BLaER1 (cell line): ENCODE data around the gene COL1A1.

Experiments
- H3K27ac ChIP-seq: shearing (Covaris generic); formaldehyde crosslinking; 2 replicates; pipeline ENCODE4 v1.8.1; 2022
- H3K27me3 ChIP-seq: shearing (Covaris generic); formaldehyde crosslinking; 2 replicates; pipeline ENCODE4 v1.8.1; 2022
- H3K36me3 ChIP-seq: shearing (Covaris generic); formaldehyde crosslinking; 2 replicates; pipeline ENCODE4 v1.8.1; 2022
- H3K4me1 ChIP-seq: shearing (Covaris generic); formaldehyde crosslinking; 2 replicates; pipeline ENCODE4 v1.8.1; 2022
- H3K4me2 ChIP-seq: shearing (Covaris generic); formaldehyde crosslinking; 2 replicates; pipeline ENCODE4 v1.8.1; 2022
- H3K4me3 ChIP-seq: shearing (Covaris generic); formaldehyde crosslinking; 2 replicates; pipeline ENCODE4 v1.8.1; 2022
- H3K9ac ChIP-seq: shearing (Covaris generic); formaldehyde crosslinking; 2 replicates; pipeline ENCODE4 v1.8.1; 2022
- H3K9me3 ChIP-seq: shearing (Covaris generic); formaldehyde crosslinking; 2 replicates; pipeline ENCODE4 v1.8.1; 2022
- H4K20me1 ChIP-seq: shearing (Covaris generic); formaldehyde crosslinking; 2 replicates; pipeline ENCODE4 v1.8.1; 2022
- Cebpa-rat ChIP-seq: shearing (Covaris generic); IDR thresholded peaks from 2 replicates; pipeline ENCODE4 v1.8.1; 2022

The COL1A1 gene

GRCh38 chr17:50174444-50174843 is 27.0 kb downstream of the COL1A1 start:
- H3K4me2 ChIP-seq: no peak overlapping the region
- H3K27ac ChIP-seq: no peak overlapping the region
- H3K4me3 ChIP-seq: no peak overlapping the region
- H3K9ac ChIP-seq: no peak overlapping the region
- H3K27me3 ChIP-seq: no peaks in the 10 kb centered on the region
- H3K9me3 ChIP-seq: no peaks in the 10 kb centered on the region
- H3K36me3 ChIP-seq: no peaks in the 10 kb centered on the region
- no peaks in the 10 kb centered on the region for H4K20me1 ChIP-seq
- peaks cover 49% of the 10 kb centered on the region for H3K4me1 ChIP-seq
- no peak for TF ChIP-seq Cebpa-rat

GRCh38 chr17:50173335-50173941 is 28.0 kb downstream of the COL1A1 start:
- H4K20me1 ChIP-seq: no peaks in the 10 kb centered on the region
- TF ChIP-seq Cebpa-rat: no peak
- H3K4me3 ChIP-seq: no peak overlapping the region
- H3K27me3 ChIP-seq: no peaks in the 10 kb centered on the region
- H3K9ac ChIP-seq: peak overlapping the region; percentile 26; the same call in 1 of the 2 replicates
- H3K9me3 ChIP-seq: no peaks in the 10 kb centered on the region
- no peaks in the 10 kb centered on the region for H3K36me3 ChIP-seq
- peaks cover 47% of the 10 kb centered on the region for H3K4me1 ChIP-seq
- peak overlapping the region; percentile 23 for H3K4me2 ChIP-seq
- no peak overlapping the region for H3K27ac ChIP-seq

GRCh38 chr17:50172936-50173334 is 28.5 kb downstream of the COL1A1 start:
- Histone ChIP-seq H3K27me3 (no peaks in the 10 kb centered on the region), H3K9me3 (no peaks in the 10 kb centered on the region), H3K4me3 (no peak overlapping the region), H4K20me1 (no peaks in the 10 kb centered on the region), H3K36me3 (no peaks in the 10 kb centered on the region), H3K4me2 (peak overlapping the region; percentile 30), H3K4me1 (peaks cover 46% of the 10 kb centered on the region), H3K9ac (peak overlapping the region; percentile 26), H3K27ac (no peak overlapping the region)
- TF ChIP-seq Cebpa-rat: no peak

- no peaks in the 10 kb centered on the region for H3K9me3 ChIP-seq
- H3K36me3 ChIP-seq: no peaks in the 10 kb centered on the region
- no peaks in the 10 kb centered on the region for H4K20me1 ChIP-seq
- no peak for TF ChIP-seq Cebpa-rat
- H3K4me2 ChIP-seq: peak overlapping the region; percentile 30
- H3K27ac ChIP-seq: no peak overlapping the region
- H3K4me1 ChIP-seq: peaks cover 44% of the 10 kb centered on the region
- H3K27me3 ChIP-seq: no peaks in the 10 kb centered on the region
- no peak overlapping the region for H3K9ac ChIP-seq
- no peak overlapping the region for H3K4me3 ChIP-seq
Measured at GRCh38 chr17:50172130-50172529, 29.3 kb downstream of the COL1A1 start.

GRCh38 chr17:50171371-50172071 is 29.9 kb downstream of the COL1A1 start:
- no peaks in the 10 kb centered on the region for H3K27me3 ChIP-seq
- no peak overlapping the region for H3K4me2 ChIP-seq
- H3K9me3 ChIP-seq: no peaks in the 10 kb centered on the region
- no peaks in the 10 kb centered on the region for H3K36me3 ChIP-seq
- no peak overlapping the region for H3K27ac ChIP-seq
- no peak for TF ChIP-seq Cebpa-rat
- no peak overlapping the region for H3K9ac ChIP-seq
- no peaks in the 10 kb centered on the region for H4K20me1 ChIP-seq
- peaks cover 41% of the 10 kb centered on the region for H3K4me1 ChIP-seq
- H3K4me3 ChIP-seq: no peak overlapping the region

DNA sequence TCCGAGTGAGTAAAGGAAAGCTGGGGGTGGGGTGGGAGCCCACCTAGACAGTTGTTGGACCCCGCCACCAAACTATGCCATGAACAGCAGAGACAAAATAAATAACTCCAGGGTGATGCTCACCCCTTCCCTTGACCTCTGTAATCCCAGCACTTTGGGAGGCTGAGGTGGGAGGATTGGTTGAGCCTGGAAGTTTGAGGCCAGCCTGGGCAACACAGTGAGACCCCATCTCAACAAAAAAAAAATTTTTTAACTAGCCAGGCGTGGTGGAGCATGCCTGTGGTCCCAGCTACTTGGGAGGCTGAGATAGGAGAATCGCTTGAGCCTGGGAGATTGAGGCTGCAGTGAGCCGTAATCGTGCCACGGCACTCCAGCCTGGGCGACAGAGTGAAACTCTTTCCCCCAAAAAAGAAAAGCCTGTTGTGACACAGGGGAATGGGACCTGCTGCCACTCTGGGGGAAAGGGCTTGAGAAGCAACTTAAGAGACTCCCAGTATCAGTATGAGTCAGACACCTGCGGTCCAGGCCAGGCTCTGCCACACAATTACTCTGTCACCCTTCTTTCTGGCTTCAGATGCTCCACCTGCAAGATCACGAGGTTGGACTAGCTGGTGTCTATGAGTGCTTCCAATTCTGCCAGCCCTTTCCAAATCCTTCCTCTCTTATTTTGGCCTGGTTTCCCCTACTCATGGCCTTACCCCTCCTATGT is 30.6 kb downstream of the COL1A1 start:
- H3K4me3 ChIP-seq: no peak overlapping the region
- TF ChIP-seq Cebpa-rat: no peak
- H3K27me3 ChIP-seq: no peaks in the 10 kb centered on the region
- H4K20me1 ChIP-seq: no peaks in the 10 kb centered on the region
- H3K9me3 ChIP-seq: no peaks in the 10 kb centered on the region
- H3K27ac ChIP-seq: no peak overlapping the region
- no peaks in the 10 kb centered on the region for H3K36me3 ChIP-seq
- peaks cover 44% of the 10 kb centered on the region for H3K4me1 ChIP-seq
- H3K9ac ChIP-seq: no peak overlapping the region
- no peak overlapping the region for H3K4me2 ChIP-seq

DNA sequence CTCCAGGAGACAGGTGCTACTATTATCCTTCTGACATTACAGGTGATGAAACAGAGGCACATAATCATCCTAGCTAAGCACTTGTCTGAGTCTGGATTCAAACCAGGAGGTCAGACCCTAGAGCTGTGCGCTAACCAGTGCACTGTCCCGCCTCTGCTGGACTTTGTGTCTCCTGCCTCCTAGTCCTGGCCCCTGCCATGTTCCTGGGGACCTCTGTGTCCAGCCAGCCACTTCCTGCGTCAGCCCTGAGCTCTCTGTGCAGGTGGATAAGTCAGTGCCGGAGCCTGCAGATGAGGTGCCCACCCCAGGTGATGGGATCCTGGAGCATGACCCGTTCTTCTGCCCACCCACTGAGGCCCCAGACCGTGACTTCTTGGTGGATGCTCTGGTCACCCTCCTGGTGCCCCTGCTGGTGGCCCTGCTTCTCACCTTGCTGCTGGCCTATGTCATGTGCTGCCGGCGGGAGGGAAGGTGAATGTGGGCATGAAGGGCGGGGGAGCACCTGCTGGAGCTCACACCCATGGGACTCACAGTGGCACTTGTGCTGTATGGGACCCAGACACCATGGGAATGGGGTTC is 31.5 kb downstream of the COL1A1 start:
- H3K4me2 ChIP-seq: no peak overlapping the region
- no peak overlapping the region for H3K4me3 ChIP-seq
- TF ChIP-seq Cebpa-rat: no peak
- H3K9me3 ChIP-seq: no peaks in the 10 kb centered on the region
- H3K27me3 ChIP-seq: no peaks in the 10 kb centered on the region
- H4K20me1 ChIP-seq: no peaks in the 10 kb centered on the region
- no peak overlapping the region for H3K9ac ChIP-seq
- H3K36me3 ChIP-seq: no peaks in the 10 kb centered on the region
- H3K4me1 ChIP-seq: peaks cover 44% of the 10 kb centered on the region
- no peak overlapping the region for H3K27ac ChIP-seq

- H3K36me3 ChIP-seq: no peaks in the 10 kb centered on the region
- peak overlapping the region; percentile 55 for H3K4me2 ChIP-seq
- no peak overlapping the region for H3K4me3 ChIP-seq
- no peaks in the 10 kb centered on the region for H4K20me1 ChIP-seq
- H3K4me1 ChIP-seq: peaks cover 47% of the 10 kb centered on the region
- H3K9ac ChIP-seq: no peak overlapping the region
- H3K27me3 ChIP-seq: no peaks in the 10 kb centered on the region
- H3K9me3 ChIP-seq: no peaks in the 10 kb centered on the region
- peak overlapping the region; percentile 22; the same call in 1 of the 2 replicates for H3K27ac ChIP-seq
- TF ChIP-seq Cebpa-rat: no peak
Measured at GRCh38 chr17:50169121-50169764, 32.2 kb downstream of the COL1A1 start.

GRCh38 chr17:50168319-50168718 is 33.1 kb downstream of the COL1A1 start:
- Histone ChIP-seq H3K4me3 (no peak overlapping the region), H3K4me2 (peak overlapping the region; percentile 55; the same call in 1 of the 2 replicates), H3K27ac (no peak overlapping the region), H3K27me3 (no peaks in the 10 kb centered on the region), H3K36me3 (no peaks in the 10 kb centered on the region), H3K9me3 (no peaks in the 10 kb centered on the region), H3K4me1 (peaks cover 47% of the 10 kb centered on the region), H4K20me1 (no peaks in the 10 kb centered on the region), H3K9ac (no peak overlapping the region)
- TF ChIP-seq Cebpa-rat: no peak
